HG03175 (cell line): ENCODE measurements around the gene EHBP1L1.
A peak's percentile ranks its signal among the peaks of the same experiment; 100 is the strongest.

Experiments used
- ATAC-seq: cut with Tn5 transposase; IDR thresholded peaks from one replicate; pipeline ENCODE4 v1.9.1; 2021; ENCODE audit warnings: mild to moderate bottlenecking, moderate library complexity; ENCODE audit not compliant: unreplicated experiment

The EHBP1L1 gene

GRCh38 chr11:65546217-65546958 lies 29.5 kb upstream of the EHBP1L1 start:
- peak; percentile 63 for ATAC-seq

GRCh38 chr11:65547446-65548125 lies 28.3 kb upstream of the EHBP1L1 start:
- ATAC-seq = no peak

- ATAC-seq = no peak
Observed at GRCh38 chr11:65548395-65548794, 27.5 kb upstream of the EHBP1L1 start.

GRCh38 chr11:65549096-65549495 lies 26.8 kb upstream of the EHBP1L1 start:
- ATAC-seq = no peak

- peak; percentile 63 for ATAC-seq
Observed at GRCh38 chr11:65551572-65552387, 24.1 kb upstream of the EHBP1L1 start.

- ATAC-seq = no peak
Observed at GRCh38 chr11:65552388-65552951, 23.4 kb upstream of the EHBP1L1 start.

- ATAC-seq = no peak
Observed at GRCh38 chr11:65553301-65554001, 22.4 kb upstream of the EHBP1L1 start.

GRCh38 chr11:65554057-65554818 lies 21.6 kb upstream of the EHBP1L1 start:
- no peak for ATAC-seq

- no peak for ATAC-seq
Observed at GRCh38 chr11:65554842-65555430, 20.9 kb upstream of the EHBP1L1 start.

- no peak for ATAC-seq
Observed at GRCh38 chr11:65555693-65556231, 20.1 kb upstream of the EHBP1L1 start.

- no peak for ATAC-seq
Observed at GRCh38 chr11:65556470-65557279, 19.2 kb upstream of the EHBP1L1 start.

GRCh38 chr11:65557280-65558001 lies 18.4 kb upstream of the EHBP1L1 start:
- ATAC-seq = no peak

GRCh38 chr11:65558002-65558929 lies 17.6 kb upstream of the EHBP1L1 start, which contains the start of gene LTBP3:
Gene LTBP3, minus strand, starts transcription at chr11:65558359. Its CDS starts 400 bp downstream, at chr11:65557959.
- no peak for ATAC-seq

- no peak for ATAC-seq
Observed at GRCh38 chr11:65558930-65559509, 16.8 kb upstream of the EHBP1L1 start.

GRCh38 chr11:65559535-65559934 lies 16.3 kb upstream of the EHBP1L1 start:
- ATAC-seq = no peak

GRCh38 chr11:65559951-65560537 lies 15.8 kb upstream of the EHBP1L1 start:
- no peak for ATAC-seq
